ENCODE data around the gene IPO11. TPM values are rescaled to one million over a fixed set of nuclear protein-coding genes. Genes with fewer than 3 reads are reported as not detected.
"Not testable (repeated sequence)": the region's sequence is repeated elsewhere in the genome, so short reads cannot be mapped to it uniquely, and the experiment has no call there.

IPO11 gene
- total RNA-seq, 4 donors from 2014 or later: 12.0 to 23.7 (median 20.8) TPM

- 85% methylated on average over 9 of the region's 9 CpGs for WGBS
- H3K4me1 ChIP-seq: no peaks in the 10 kb centered on the region
- H3K9me3 ChIP-seq: no peaks in the 10 kb centered on the region
- no peak overlapping the region for H3K27ac ChIP-seq
- no peaks in the 10 kb centered on the region for H3K27me3 ChIP-seq
- TF ChIP-seq POLR2AphosphoS5 (IDR thresholded peaks at IDR 0.05): no peak
- no peak for TF ChIP-seq EP300 (IDR thresholded peaks at IDR 0.05)
- no peak for TF ChIP-seq POLR2A (IDR thresholded peaks at IDR 0.05)
- no peak for TF ChIP-seq CTCF (IDR thresholded peaks at IDR 0.05)
- no peak overlapping the region for H3K4me3 ChIP-seq
- H3K36me3 ChIP-seq: peaks cover 34% of the 10 kb centered on the region
- DNase-seq (ENCODE audit: low spot score in 2 of 2): no peak
Measured at GRCh38 chr5:62498961-62499360, 86.4 kb downstream of the IPO11 start.

GRCh38 chr5:62499756-62500155 lies 87.2 kb downstream of the IPO11 start:
- no peaks in the 10 kb centered on the region for H3K4me1 ChIP-seq
- H3K27ac ChIP-seq: no peak overlapping the region
- WGBS: 100% methylated on average over 4 of the region's 4 CpGs
- TF ChIP-seq POLR2A (IDR thresholded peaks at IDR 0.05) (no peak), EP300 (IDR thresholded peaks at IDR 0.05) (no peak), CTCF (IDR thresholded peaks at IDR 0.05) (no peak), POLR2AphosphoS5 (IDR thresholded peaks at IDR 0.05) (no peak)
- no peaks in the 10 kb centered on the region for H3K9me3 ChIP-seq
- no peaks in the 10 kb centered on the region for H3K27me3 ChIP-seq
- H3K4me3 ChIP-seq: no peak overlapping the region
- DNase-seq (ENCODE audit: low spot score in 2 of 2): no peak
- H3K36me3 ChIP-seq: peaks cover 34% of the 10 kb centered on the region

GRCh38 chr5:62502456-62503101 lies 90.0 kb downstream of the IPO11 start:
- DNase-seq (ENCODE audit: low spot score in 2 of 2): no peak
- no peak overlapping the region for H3K27ac ChIP-seq
- no peaks in the 10 kb centered on the region for H3K27me3 ChIP-seq
- no peak for TF ChIP-seq POLR2A (IDR thresholded peaks at IDR 0.05)
- no peak for TF ChIP-seq POLR2AphosphoS5 (IDR thresholded peaks at IDR 0.05)
- TF ChIP-seq CTCF (IDR thresholded peaks at IDR 0.05): no peak
- no peak for TF ChIP-seq EP300 (IDR thresholded peaks at IDR 0.05)
- H3K4me3 ChIP-seq: no peak overlapping the region
- no peaks in the 10 kb centered on the region for H3K4me1 ChIP-seq
- H3K9me3 ChIP-seq: no peaks in the 10 kb centered on the region
- WGBS: 96% methylated on average over 10 of the region's 10 CpGs
- H3K36me3 ChIP-seq: peaks cover 23% of the 10 kb centered on the region

GRCh38 chr5:62504129-62504528 lies 91.6 kb downstream of the IPO11 start:
- no peak for TF ChIP-seq EP300 (IDR thresholded peaks at IDR 0.05)
- no peak for TF ChIP-seq POLR2AphosphoS5 (IDR thresholded peaks at IDR 0.05)
- TF ChIP-seq POLR2A (IDR thresholded peaks at IDR 0.05): no peak
- TF ChIP-seq CTCF (IDR thresholded peaks at IDR 0.05): no peak
- peaks cover 22% of the 10 kb centered on the region for H3K36me3 ChIP-seq

GRCh38 chr5:62506659-62507460 lies 94.3 kb downstream of the IPO11 start:
- Histone ChIP-seq H3K4me1 (no peaks in the 10 kb centered on the region), H3K4me3 (no peak overlapping the region), H3K36me3 (peaks cover 10% of the 10 kb centered on the region), H3K27me3 (no peaks in the 10 kb centered on the region), H3K9me3 (no peaks in the 10 kb centered on the region), H3K27ac (no peak overlapping the region)
- TF ChIP-seq POLR2A (IDR thresholded peaks at IDR 0.05): no peak
- no peak for TF ChIP-seq EP300 (IDR thresholded peaks at IDR 0.05)
- no peak for TF ChIP-seq CTCF (IDR thresholded peaks at IDR 0.05)
- TF ChIP-seq POLR2AphosphoS5 (IDR thresholded peaks at IDR 0.05): no peak
- WGBS: 92% methylated on average over 5 of the region's 5 CpGs
- DNase-seq (ENCODE audit: low spot score in 2 of 2): no peak

More at GRCh38 chr5:62504129-62504528, 91.6 kb downstream of the IPO11 start:
- DNase-seq (ENCODE audit: low spot score in 2 of 2): no peak
- no peaks in the 10 kb centered on the region for H3K9me3 ChIP-seq
- no peak overlapping the region for H3K27ac ChIP-seq
- H3K27me3 ChIP-seq: no peaks in the 10 kb centered on the region
- no peaks in the 10 kb centered on the region for H3K4me1 ChIP-seq
- H3K4me3 ChIP-seq: no peak overlapping the region

GRCh38 chr5:62508760-62509159 lies 96.2 kb downstream of the IPO11 start:
- not testable (repeated sequence) for DNase-seq (ENCODE audit: low spot score in 2 of 2)

More at GRCh38 chr5:62508760-62509159, 96.2 kb downstream of the IPO11 start:
- H3K4me3 ChIP-seq, H3K4me1 ChIP-seq, H3K27me3 ChIP-seq, H3K36me3 ChIP-seq, H3K27ac ChIP-seq, H3K9me3 ChIP-seq: not testable (repeated sequence)
- 97% methylated on average over 5 of the region's 5 CpGs for WGBS

Measured in suprapubic skin (tissue), 4 donors.